Amygdala (tissue), 56 donors: ENCODE data around the gene ARHGEF10L.

Source experiments
- DNase-seq, 56 donors: peaks; one replicate each; lab custom pipeline; 2025; lab: John Stamatoyannopoulos, UW

The ARHGEF10L gene

GRCh38 chr1:17586172-17586964 is 46.9 kb downstream of the ARHGEF10L start:
- no peak for DNase-seq

DNA sequence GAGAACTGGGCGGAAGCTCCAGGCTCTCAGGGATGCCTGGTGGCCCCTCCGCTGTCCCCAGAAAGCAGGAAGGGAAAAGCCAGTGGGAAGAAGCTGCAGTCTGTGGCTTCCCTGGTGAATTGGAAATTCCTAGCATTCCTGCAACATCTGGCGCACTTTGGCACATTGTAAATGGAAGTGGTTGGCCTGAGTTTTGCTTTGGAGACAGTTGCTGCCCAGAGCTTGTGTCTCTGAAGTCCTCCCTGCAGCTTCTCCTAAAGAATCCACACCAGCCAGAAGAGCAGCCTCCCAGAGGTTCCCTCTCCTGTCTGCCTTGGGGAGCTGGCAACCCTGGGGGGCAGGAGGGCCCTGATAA is 48.2 kb downstream of the ARHGEF10L start:
- no peak for DNase-seq

- peak in 2 of 56 donors; percentile 25 to 30 for DNase-seq
Measured at GRCh38 chr1:17588048-17588871, 48.8 kb downstream of the ARHGEF10L start.

- DNase-seq = no peak
Measured at GRCh38 chr1:17591814-17592430, 52.4 kb downstream of the ARHGEF10L start.

DNA sequence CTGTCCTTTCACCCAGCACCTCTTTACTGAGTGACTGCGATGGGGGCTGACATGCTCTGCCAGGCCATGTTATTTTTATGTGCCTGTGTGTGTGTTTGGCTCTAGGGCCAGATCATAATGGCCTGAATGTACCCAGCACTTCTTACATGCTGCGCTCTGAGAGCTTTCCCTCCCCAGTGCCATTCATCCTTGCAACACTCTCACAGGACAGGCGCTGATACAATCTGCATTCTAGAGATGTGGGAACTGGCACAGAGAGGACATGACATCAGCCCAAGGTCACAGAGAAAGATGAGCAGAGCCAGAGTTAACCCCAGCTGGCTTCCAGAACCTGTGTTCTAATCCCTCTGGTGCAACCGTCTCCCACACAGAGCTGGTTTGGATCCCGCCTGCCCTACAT is 54.5 kb downstream of the ARHGEF10L start:
- no peak for DNase-seq

DNA sequence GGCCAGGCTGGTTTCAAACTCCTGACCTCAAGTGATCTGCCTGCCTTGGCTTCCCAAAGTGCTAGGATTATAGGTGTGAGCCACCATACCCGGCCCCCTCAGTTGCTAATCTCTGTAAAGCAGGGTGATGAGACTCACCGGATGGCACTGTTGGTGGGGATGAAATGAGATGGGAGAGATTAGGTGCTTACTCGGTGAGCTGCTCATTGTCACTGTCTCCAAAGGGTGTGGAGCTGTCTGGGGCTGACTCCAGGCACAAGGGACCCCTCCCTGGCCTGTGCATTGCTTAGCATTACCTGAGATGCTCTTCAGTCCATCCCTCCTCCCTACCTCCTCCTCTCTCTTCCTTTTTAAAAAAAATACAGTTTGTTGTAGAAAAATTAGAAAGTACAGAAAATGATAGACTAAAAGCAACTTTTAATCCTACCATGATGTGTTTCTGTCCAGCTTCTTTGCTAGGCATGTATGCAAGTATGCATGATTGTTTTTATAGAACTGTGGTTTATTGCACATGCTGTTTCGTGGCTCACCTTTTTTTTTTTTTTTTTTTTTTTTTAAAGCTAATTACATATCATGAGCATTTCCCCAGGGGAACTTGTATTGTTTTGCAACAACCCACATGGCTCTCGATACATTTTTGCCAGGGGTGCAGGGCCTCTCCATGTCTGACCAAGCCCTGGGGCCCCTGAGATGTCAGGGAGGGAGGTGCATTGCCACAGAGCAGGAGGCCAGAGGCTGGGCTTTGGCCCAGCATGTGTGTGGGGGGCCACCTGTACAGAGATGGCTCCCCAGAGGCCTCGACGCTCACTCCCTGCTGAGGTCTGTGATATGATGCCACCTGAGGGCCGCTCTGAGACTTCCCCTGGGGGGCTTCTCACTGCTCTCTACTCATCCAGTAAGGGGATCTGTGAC is 55.4 kb downstream of the ARHGEF10L start:
- no peak for DNase-seq

- DNase-seq = no peak
Measured at GRCh38 chr1:17595602-17595925, 56.1 kb downstream of the ARHGEF10L start.

GRCh38 chr1:17596186-17596585 is 56.7 kb downstream of the ARHGEF10L start:
- no peak for DNase-seq

DNA sequence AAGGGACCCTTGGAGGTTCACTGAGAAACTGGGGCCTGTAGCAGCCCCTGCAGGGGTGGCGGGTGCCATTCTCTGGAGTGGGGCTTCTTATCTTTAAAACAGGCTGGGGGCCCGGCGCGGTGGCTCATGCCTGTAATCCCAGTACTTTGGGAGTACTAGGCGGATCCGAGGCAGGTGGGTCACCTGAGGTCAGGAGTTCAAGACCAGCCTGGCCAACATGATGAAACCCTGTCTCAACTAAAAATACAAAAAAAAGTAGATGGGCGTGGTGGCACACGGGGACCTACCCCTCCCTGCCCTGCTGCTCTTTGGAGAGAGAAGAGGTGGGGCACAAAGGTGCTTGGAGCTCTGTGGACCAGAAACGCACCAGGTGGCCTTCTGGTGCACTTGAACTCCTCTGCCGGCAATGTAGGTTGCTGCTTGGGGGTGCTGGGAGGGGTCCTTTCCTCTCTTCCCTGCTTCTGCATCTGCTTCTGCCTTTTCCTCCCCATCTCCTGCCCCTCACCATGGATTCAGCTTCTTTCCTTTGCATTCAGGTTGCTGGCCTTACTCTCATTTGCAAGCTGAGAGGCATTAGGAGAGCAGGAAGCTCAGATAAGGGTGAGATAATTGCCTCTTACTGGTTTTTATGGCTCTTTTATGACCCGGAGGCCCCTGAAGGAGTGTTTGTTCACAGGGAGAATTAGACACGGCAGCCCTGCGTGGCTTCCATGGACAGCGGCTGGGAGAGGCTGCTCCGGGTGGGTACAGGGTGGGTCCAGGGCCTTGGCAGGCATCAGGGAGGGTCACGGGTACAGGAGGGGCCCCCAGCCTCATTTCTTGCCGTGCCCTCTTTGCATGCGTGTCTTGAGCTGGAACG is 57.4 kb downstream of the ARHGEF10L start:
- DNase-seq = no peak

DNA sequence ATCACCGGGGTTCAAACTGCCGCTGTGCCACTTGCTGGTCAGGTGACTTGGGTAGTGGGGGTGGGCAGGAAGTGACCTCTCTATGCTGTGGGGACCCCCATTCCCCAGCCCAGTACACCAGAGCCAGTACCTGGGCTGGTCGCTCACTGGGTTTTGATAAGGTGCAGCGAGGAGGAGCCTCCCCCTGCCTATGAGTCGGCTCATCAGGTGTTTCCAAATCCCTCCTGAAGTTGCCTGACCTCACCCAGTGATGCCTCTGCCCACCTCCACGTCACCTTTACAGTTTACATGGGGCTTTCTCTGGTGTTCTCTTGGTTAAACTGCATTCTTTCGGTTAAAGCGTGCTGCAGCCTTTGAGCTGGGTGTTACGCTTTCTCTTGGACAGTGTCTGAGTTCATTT is 58.2 kb downstream of the ARHGEF10L start:
- DNase-seq = no peak

- DNase-seq = no peak
Measured at GRCh38 chr1:17598251-17598650, 58.8 kb downstream of the ARHGEF10L start.

- no peak for DNase-seq
Measured at GRCh38 chr1:17599291-17599953, 59.9 kb downstream of the ARHGEF10L start.

DNA sequence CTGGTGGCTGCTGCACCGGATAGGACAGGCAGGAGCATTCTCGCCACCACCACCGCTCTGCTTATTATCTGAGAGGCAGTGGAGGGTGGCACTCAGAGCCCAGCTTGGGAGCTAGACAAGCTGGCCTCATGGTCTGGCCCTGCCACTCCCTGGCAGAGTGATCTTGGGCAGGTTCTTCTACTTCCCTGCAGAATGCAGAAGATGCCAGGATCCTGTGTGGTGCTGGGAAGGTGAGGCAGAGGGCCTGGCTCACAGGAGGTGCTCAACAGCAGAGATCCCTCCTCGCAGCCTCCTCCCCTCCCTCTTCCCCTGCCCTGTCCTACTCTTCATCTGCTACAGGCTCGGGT is 60.4 kb downstream of the ARHGEF10L start:
- DNase-seq = no peak

DNA sequence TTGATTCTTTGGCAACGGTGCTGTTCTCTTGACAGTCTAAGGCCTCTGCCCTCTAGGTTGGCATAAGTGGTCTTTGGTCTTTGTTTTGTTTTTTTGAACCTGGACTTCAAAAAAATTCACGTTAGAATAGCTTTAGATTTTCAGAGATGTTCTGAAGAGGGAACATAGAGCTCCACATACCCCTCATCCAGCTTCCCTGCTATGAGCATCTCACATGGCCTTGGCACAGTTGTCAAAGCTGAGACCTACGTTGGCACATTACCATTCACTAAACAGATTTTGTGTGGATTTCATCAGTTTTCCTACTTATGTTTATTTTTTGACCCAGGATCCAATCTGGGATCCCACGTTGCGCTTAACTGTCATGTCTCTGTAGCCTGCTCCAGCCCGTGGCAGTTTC is 60.8 kb downstream of the ARHGEF10L start:
- no peak for DNase-seq

DNA sequence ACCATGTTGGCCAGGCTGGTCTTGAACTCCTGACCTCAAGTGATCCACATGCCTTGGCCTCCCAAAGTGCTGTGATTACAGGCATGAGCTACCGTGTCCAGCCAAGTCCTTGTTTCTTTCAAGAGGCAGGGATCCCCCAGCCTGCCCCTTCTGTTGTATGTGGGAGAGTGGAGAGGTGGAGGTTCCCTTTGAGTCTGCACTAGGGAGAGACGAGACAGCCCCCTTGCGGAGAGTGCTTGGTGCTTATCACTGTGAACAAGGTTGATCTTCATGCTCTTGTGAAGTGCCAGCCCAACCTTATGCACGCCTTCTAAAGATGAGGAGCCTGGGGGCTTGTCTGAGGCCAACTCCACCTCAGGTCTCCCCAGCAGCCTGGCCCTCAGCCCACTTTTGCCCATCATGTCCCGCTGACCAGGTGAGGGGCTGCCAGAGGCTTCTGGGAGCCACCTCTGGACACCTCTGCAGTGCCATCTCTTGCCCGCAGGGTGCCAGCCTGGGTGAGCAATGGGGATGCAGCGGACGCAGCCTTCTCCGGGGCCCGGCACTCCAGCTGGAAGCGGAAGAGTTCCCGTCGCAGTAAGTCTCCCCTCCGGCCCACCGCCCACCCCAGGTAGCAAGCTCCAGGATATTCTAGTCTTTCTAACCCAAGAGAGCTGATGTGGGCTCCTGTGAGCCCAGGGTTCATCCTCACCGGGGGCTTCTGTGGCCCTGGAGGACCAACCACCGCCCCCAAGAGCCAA is 62.3 kb downstream of the ARHGEF10L start:
- no peak for DNase-seq

GRCh38 chr1:17603091-17603841 is 63.8 kb downstream of the ARHGEF10L start:
- no peak for DNase-seq

DNA sequence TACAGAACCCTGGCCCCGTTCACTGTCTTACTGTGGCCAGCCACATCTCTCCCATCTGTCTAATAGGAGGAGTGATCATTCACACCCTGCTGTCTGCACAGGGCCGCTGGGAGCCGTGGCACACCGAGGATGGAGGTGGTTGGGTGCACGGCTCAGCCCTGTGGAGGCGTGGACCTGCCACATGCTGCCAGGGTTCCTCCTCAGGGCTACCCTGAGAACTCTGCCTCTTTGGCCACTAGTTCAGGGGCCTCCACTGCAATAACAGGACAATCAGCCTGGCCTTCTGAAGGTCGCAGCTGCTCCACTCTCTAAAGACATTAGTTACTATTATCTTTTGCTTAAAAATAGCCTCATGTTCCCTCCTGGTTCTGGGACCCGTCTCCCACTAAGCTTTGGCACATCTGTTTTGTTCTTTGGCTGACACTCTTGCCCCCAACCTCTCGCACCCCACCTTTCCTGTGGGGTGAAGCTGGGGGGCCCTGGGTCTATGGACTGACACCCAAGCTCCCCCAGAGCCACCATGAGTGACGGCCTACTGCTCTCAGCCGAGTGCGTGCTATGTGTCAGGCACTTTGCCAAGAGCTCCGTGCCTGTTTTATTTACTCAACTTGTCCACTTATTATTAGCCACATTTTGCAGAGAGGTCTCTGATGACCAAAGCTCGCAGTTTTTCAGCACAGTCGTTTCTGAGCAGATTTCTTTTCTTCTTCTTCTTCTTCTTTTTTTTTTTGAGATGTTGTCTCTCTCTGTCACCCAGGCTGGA is 66.3 kb downstream of the ARHGEF10L start:
- peak in 3 of 56 donors; percentile 8 to 23 (median 22) for DNase-seq
